H1 (cell line): ENCODE data around the gene DNAJC6. TPM values are rescaled to one million over a fixed set of nuclear protein-coding genes. Genes with fewer than 3 reads are reported as not detected.

Experiments
- BACH1 ChIP-seq: IDR thresholded peaks from 2 replicates; pipeline ENCODE4 v1.6.1; 2012; ENCODE audit warnings: low read length, improper control_type of control experiment
- BCL11A ChIP-seq, 2 experiments: IDR thresholded peaks; one replicate each; pipeline ENCODE4 v1.6.1; 2011; ENCODE audit warnings: low read depth in 2 of 2, low read length in 2 of 2, mild to moderate bottlenecking in 2 of 2
- CHD7 ChIP-seq: fragments of 300-600 bp; sonication (generic); IDR thresholded peaks from 2 replicates; pipeline ENCODE4 v1.7.1; 2012; ENCODE audit warnings: low read length, moderate library complexity, mild to moderate bottlenecking, inconsistent platforms; ENCODE audit not compliant: insufficient replicate concordance
- CTBP2 ChIP-seq: IDR thresholded peaks from 2 replicates; pipeline ENCODE4 v1.7.0; 2011; ENCODE audit warnings: borderline replicate concordance, mild to moderate bottlenecking, moderate library complexity, mixed read lengths, low read length; ENCODE audit not compliant: insufficient read depth, insufficient read length
- E2F6 ChIP-seq: IDR thresholded peaks from 2 replicates; pipeline ENCODE4 v1.6.1; 2012; ENCODE audit warnings: inconsistent platforms
- JUN ChIP-seq: IDR thresholded peaks from 2 replicates; pipeline ENCODE4 v1.6.1; 2011; ENCODE audit warnings: low read depth, mild to moderate bottlenecking, improper control_type of control experiment, low read length
- KDM5A ChIP-seq: fragments of 200-600 bp; IDR thresholded peaks from 2 replicates; pipeline ENCODE4 v1.7.1; 2012; ENCODE audit warnings: mild to moderate bottlenecking, low read length, inconsistent platforms, mixed read lengths
- NRF1 ChIP-seq: IDR thresholded peaks from 2 replicates; pipeline ENCODE4 v1.6.1; 2011; ENCODE audit warnings: mild to moderate bottlenecking, low read depth, low read length, improper control_type of control experiment
- POLR2A ChIP-seq, 2 experiments: IDR thresholded peaks; 1 replicate in 1 of 2; 2 replicates in 1 of 2; pipeline ENCODE4 v1.6.1; 2011; ENCODE audit warnings: low read depth in 2 of 2, low read length in 2 of 2, mild to moderate bottlenecking in 2 of 2; ENCODE audit errors: control extremely low read depth in 1 of 2
- RNF2 ChIP-seq: fragments of 200-900, 300-1000 bp; sonication (generic); IDR thresholded peaks from 2 replicates; pipeline ENCODE4 v1.7.1; 2016; ENCODE audit warnings: borderline replicate concordance, low read depth, mild to moderate bottlenecking, antibody characterized with exemption, low read length; ENCODE audit not compliant: poor library complexity, severe bottlenecking; ENCODE audit errors: missing control alignments
- SAP30 ChIP-seq: fragments of 300-600 bp; sonication (generic); IDR thresholded peaks from 2 replicates; pipeline ENCODE4 v1.7.1; 2012; ENCODE audit warnings: low read length, moderate library complexity, mild to moderate bottlenecking, inconsistent platforms; ENCODE audit not compliant: insufficient read depth, insufficient replicate concordance
- polyA plus RNA-seq, 7 experiments: library from polyadenylated mRNA; depleted of rRNA in 3 of 7; stranded (reverse) in 5 of 7; unstranded in 2 of 7; fragments of >200 nt in 5 of 7; fragments of 200-250 nt in 2 of 7; gene quantifications; 1 replicate in 5 of 7; 2 replicates in 1 of 7; 4 replicates in 1 of 7; pipeline versions ENCODE4 v1.2.1 to v1.2.3, GENCODE V29; 2011 to 2013; ENCODE audit warnings: missing spikeins in 2 of 7, mixed read lengths in 2 of 7
- total RNA-seq: library from RNA; stranded (reverse); fragmentation: NEBNext Ultra II Directional; extraction: Animal tissue kit (Norgen Biotek cat#: 25700); gene quantifications from 2 replicates; pipeline ENCODE4 v1.2.1, GENCODE V29; 2021

Gene DNAJC6
- total and polyA plus RNA-seq, 2 of the 8 experiments (the other 6 are each of a cell fraction or from before 2014, with no cell fraction given) = 1.6 to 3.0 TPM

GRCh38 chr1:65404941-65405340 lies 95.6 kb downstream of the DNAJC6 start (continued):
- TF ChIP-seq CHD7 = no peak
- no peak for TF ChIP-seq BCL11A (IDR thresholded peaks at IDR 0.05; ENCODE audit: low read depth in 2 of 2, low read length in 2 of 2)
- TF ChIP-seq BACH1 = no peak
- TF ChIP-seq E2F6 = no peak
- no peak for TF ChIP-seq POLR2A (IDR thresholded peaks at IDR 0.05; ENCODE audit: control extremely low read depth in 1 of 2, low read depth in 2 of 2, low read length in 2 of 2)
- no peak for TF ChIP-seq NRF1
- no peak for TF ChIP-seq SAP30
- no peak for TF ChIP-seq CTBP2
- no peak for TF ChIP-seq JUN
- TF ChIP-seq RNF2 = no peak
- no peak for TF ChIP-seq KDM5A
